Panc1 (cell line): ENCODE results near the gene TBX4. TPM values are rescaled to one million over a fixed set of nuclear protein-coding genes. Genes with fewer than 3 reads are reported as not detected.

Experiments
- ATAC-seq: fragments of 200-7000 bp; cut with Tn5 transposase; 2 replicates; pipeline ENCODE4 v1.9.1; 2020; ENCODE audit warnings: mild to moderate bottlenecking, moderate library complexity
- BruUV-seq: library from RNA; stranded (reverse); fragments of 400-500 nt; replicated peaks from 2 replicates; lab custom pipeline; 2021; lab: Mats Ljungman, UMichigan
- CTCF ChIA-PET: fragments of 300-600 bp; sonication (Branson Sonifier 250); formaldehyde crosslinking; loops from one replicate; lab custom pipeline; 2022; ENCODE audit warnings: antibody characterized with exemption; lab: Charles Lee
- POLR2A ChIA-PET: fragments of 300-600 bp; sonication (Branson Sonifier 250); formaldehyde crosslinking; loops from one replicate; lab custom pipeline; 2022; ENCODE audit warnings: antibody characterized with exemption; lab: Charles Lee
- DNase-seq: peaks from one replicate; pipeline ENCODE4 v3.0.0-alpha.2; 2010; ENCODE audit warnings: low read depth, low spot score
- H3K27ac ChIP-seq: 2 replicates; pipeline ENCODE4 v1.5.1; 2011; ENCODE audit warnings: mild to moderate bottlenecking, low read length, inconsistent platforms
- H3K27me3 ChIP-seq: fragments of 200-500 bp; sonication (Bioruptor generic); 2 replicates; pipeline ENCODE4 v1.6.0; 2014; ENCODE audit warnings: low read length, inconsistent platforms; ENCODE audit not compliant: control insufficient read depth, insufficient read depth
- H3K36me3 ChIP-seq: fragments of 200-500 bp; sonication (Bioruptor generic); 2 replicates; pipeline ENCODE4 v1.5.1; 2014; ENCODE audit warnings: inconsistent platforms, mild to moderate bottlenecking, low read length, moderate library complexity; ENCODE audit not compliant: control insufficient read depth, insufficient read depth
- H3K4me1 ChIP-seq: 2 replicates; pipeline ENCODE4 v1.5.1; 2011; ENCODE audit warnings: inconsistent platforms, mild to moderate bottlenecking, low read length, moderate library complexity; ENCODE audit not compliant: control insufficient read depth, insufficient read depth
- H3K4me3 ChIP-seq, 2 experiments: 2 replicates each; pipeline ENCODE4 v1.5.1; 2011 to 2012; ENCODE audit warnings: low read depth in 2 of 2, low read length in 2 of 2, mild to moderate bottlenecking in 2 of 2, inconsistent platforms in 1 of 2, moderate library complexity in 1 of 2
- H3K9me3 ChIP-seq: fragments of 200-500 bp; sonication (Bioruptor generic); 2 replicates; pipeline ENCODE4 v1.5.1; 2014; ENCODE audit warnings: low read depth, mild to moderate bottlenecking, inconsistent platforms, low read length, moderate library complexity; ENCODE audit not compliant: control insufficient read depth, insufficient read depth
- CTCF ChIP-seq: fragments of 450-650 bp; IDR thresholded peaks from 2 replicates; pipeline ENCODE4 v1.5.1; 2017; ENCODE audit warnings: mild to moderate bottlenecking
- POLR2AphosphoS5 ChIP-seq: IDR thresholded peaks from 2 replicates; pipeline ENCODE4 v1.6.1; 2012; ENCODE audit warnings: mild to moderate bottlenecking, low read depth, low read length, moderate library complexity
- SIN3A ChIP-seq: IDR thresholded peaks from 2 replicates; pipeline ENCODE4 v1.6.1; 2012; ENCODE audit warnings: low read depth, mild to moderate bottlenecking, low read length, moderate library complexity, borderline replicate concordance; ENCODE audit not compliant: insufficient read depth
- TCF7L2 ChIP-seq: IDR thresholded peaks from 2 replicates; pipeline ENCODE4 v1.6.1; 2011; ENCODE audit warnings: mild to moderate bottlenecking, low read depth, low read length, inconsistent platforms
- in situ Hi-C: cut with HindIII; loops from 2 replicates; pipeline ENCODE4 v1.10.0; 2016; ENCODE audit warnings: low sequenced_read_pairs, low pct_unique_long_range_greater_than_20kb
- intact Hi-C: fragments of 100-400 bp; cut with micrococcal nuclease; formaldehyde crosslinking; loops from one replicate; pipeline ENCODE4 v1.10.0; 2022; ENCODE audit not compliant: unreplicated experiment
- total RNA-seq: library from RNA; stranded (reverse); gene quantifications from one replicate; pipeline ENCODE4 v1.2.1, GENCODE V29; 2021; ENCODE audit not compliant: unreplicated experiment
- TF ChIP-seq, protein P1 (sequence below), 2 experiments: IDR thresholded peaks; 2 replicates each; pipeline ENCODE4 v1.6.1; 2011 to 2012; ENCODE audit warnings: low read depth in 2 of 2, control low read depth in 1 of 2, low read length in 1 of 2, mild to moderate bottlenecking in 1 of 2, moderate library complexity in 1 of 2; ENCODE audit not compliant: insufficient read depth in 1 of 2

TBX4 gene
- total RNA-seq, 1 experiment from 2014 or later = not detected

GRCh38 chr17:61477204-61477834 is 25.1 kb downstream of the TBX4 start:
- POLR2A ChIA-PET = interaction anchor here (0.6 kb wide), 1 partner anchor 632 kb away, joined by 3 read pairs; no protein-coding TSS in a partner anchor
- Histone ChIP-seq H3K27me3 (no peaks in the 10 kb centered on the region; the same call in 1 of the 2 replicates), H3K36me3 (no peaks in the 10 kb centered on the region), H3K9me3 (no peaks in the 10 kb centered on the region), H3K4me3 (no peak overlapping the region), H3K27ac (no peak overlapping the region), H3K4me1 (no peaks in the 10 kb centered on the region)
- CTCF ChIA-PET = no interaction called here
- intact Hi-C loops (no loop called here), in situ Hi-C loops (no loop called here)
- ATAC-seq = no peak
- BruUV-seq = no TSS peak
- no peak for DNase-seq
- TF ChIP-seq TCF7L2 (no peak), CTCF (no peak), POLR2AphosphoS5 (no peak), SIN3A (no peak)
- TF ChIP-seq, protein P1, sequence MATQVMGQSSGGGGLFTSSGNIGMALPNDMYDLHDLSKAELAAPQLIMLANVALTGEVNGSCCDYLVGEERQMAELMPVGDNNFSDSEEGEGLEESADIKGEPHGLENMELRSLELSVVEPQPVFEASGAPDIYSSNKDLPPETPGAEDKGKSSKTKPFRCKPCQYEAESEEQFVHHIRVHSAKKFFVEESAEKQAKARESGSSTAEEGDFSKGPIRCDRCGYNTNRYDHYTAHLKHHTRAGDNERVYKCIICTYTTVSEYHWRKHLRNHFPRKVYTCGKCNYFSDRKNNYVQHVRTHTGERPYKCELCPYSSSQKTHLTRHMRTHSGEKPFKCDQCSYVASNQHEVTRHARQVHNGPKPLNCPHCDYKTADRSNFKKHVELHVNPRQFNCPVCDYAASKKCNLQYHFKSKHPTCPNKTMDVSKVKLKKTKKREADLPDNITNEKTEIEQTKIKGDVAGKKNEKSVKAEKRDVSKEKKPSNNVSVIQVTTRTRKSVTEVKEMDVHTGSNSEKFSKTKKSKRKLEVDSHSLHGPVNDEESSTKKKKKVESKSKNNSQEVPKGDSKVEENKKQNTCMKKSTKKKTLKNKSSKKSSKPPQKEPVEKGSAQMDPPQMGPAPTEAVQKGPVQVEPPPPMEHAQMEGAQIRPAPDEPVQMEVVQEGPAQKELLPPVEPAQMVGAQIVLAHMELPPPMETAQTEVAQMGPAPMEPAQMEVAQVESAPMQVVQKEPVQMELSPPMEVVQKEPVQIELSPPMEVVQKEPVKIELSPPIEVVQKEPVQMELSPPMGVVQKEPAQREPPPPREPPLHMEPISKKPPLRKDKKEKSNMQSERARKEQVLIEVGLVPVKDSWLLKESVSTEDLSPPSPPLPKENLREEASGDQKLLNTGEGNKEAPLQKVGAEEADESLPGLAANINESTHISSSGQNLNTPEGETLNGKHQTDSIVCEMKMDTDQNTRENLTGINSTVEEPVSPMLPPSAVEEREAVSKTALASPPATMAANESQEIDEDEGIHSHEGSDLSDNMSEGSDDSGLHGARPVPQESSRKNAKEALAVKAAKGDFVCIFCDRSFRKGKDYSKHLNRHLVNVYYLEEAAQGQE (IDR thresholded peaks at IDR 0.05; ENCODE audit: insufficient read depth in 1 of 2, low read depth in 2 of 2, low read length in 1 of 2) = no peak

- CTCF ChIA-PET = no interaction called here
These were observed 26.0 kb downstream of the TBX4 start for GRCh38 chr17:61478026-61478789.

More at GRCh38 chr17:61478026-61478789, 26.0 kb downstream of the TBX4 start:
- ATAC-seq = no peak
- in situ Hi-C loops = no loop called here
- Histone ChIP-seq H3K36me3 (no peaks in the 10 kb centered on the region), H3K4me1 (no peaks in the 10 kb centered on the region), H3K27ac (no peak overlapping the region), H3K27me3 (no peaks in the 10 kb centered on the region), H3K9me3 (no peaks in the 10 kb centered on the region), H3K4me3 (no peak overlapping the region)
- no TSS peak for BruUV-seq
- TF ChIP-seq TCF7L2 (no peak), SIN3A (no peak), POLR2AphosphoS5 (no peak), CTCF (no peak)
- TF ChIP-seq, protein P1 (IDR thresholded peaks at IDR 0.05; ENCODE audit: insufficient read depth in 1 of 2, low read depth in 2 of 2, low read length in 1 of 2) = no peak
- no peak for DNase-seq
- POLR2A ChIA-PET = no interaction called here
- intact Hi-C loops = no loop called here
